Esophagus squamous epithelium (tissue), 5 donors: Measurements from ENCODE around the gene TCF19. TPM values are rescaled to one million over a fixed set of nuclear protein-coding genes. Genes with fewer than 3 reads are reported as not detected.

Source experiments
- DNase-seq: peaks from one replicate; lab custom pipeline; 2025; lab: John Stamatoyannopoulos, UW
- H3K27ac ChIP-seq, 4 donors: fragments of 200-600 bp; sonication (generic); one replicate each; pipeline ENCODE4 v1.5.1; 2016 to 2019; ENCODE audit warnings: mild to moderate bottlenecking in 1 of 4
- H3K27me3 ChIP-seq, 4 donors: fragments of 200-600 bp; sonication (generic); 1 replicate in 3 of 4; 2 replicates in 1 of 4; pipeline versions ENCODE4 v1.5.1 to v1.6.0; 2017 to 2021; ENCODE audit warnings: antibody characterized with exemption in 1 of 4
- H3K36me3 ChIP-seq, 3 donors: fragments of 200-600 bp; sonication (generic); one replicate each; pipeline ENCODE4 v1.5.1; 2016 to 2019
- H3K4me1 ChIP-seq, 3 donors: fragments of 200-600 bp; sonication (generic); one replicate each; pipeline ENCODE4 v1.5.1; 2017 to 2019
- H3K4me3 ChIP-seq, 4 donors: fragments of 200-600 bp; sonication (generic); 1 replicate in 3 of 4; 2 replicates in 1 of 4; pipeline ENCODE4 v1.5.1; 2016 to 2019; ENCODE audit warnings: mild to moderate bottlenecking in 2 of 4, moderate library complexity in 1 of 4
- H3K9me3 ChIP-seq, 3 donors: fragments of 200-600 bp; sonication (generic); one replicate each; pipeline ENCODE4 v1.5.1; 2016 to 2019
- CTCF ChIP-seq, 6 experiments: fragments of 450-650 bp in 4 of 6; fragments of 200-600 bp in 2 of 6; sonication (generic) in 2 of 6; IDR thresholded peaks; one replicate each; pipeline ENCODE4 v1.5.1; 2016 to 2019; ENCODE audit warnings: antibody characterized with exemption in 6 of 6, mild to moderate bottlenecking in 4 of 6, moderate library complexity in 4 of 6
- POLR2A ChIP-seq, 4 donors: fragments of 450-650 bp; IDR thresholded peaks; one replicate each; pipeline ENCODE4 v1.6.1; 2017; ENCODE audit warnings: antibody characterized with exemption in 4 of 4, mild to moderate bottlenecking in 4 of 4, moderate library complexity in 3 of 4
- WGBS, 2 donors: methylation state at CpG; one replicate each; pipeline ENCODE4 v1.1.5; 2018; 5-methylcytosine and 5-hydroxymethylcytosine counted together
- intact Hi-C: fragments of 100-400 bp; cut with DNase I; formaldehyde crosslinking; loops from one replicate; pipeline ENCODE4 v1.15.0; 2022
- total RNA-seq, 4 donors: library from RNA; depleted of rRNA; stranded (reverse); fragments of >200 nt; gene quantifications; one replicate each; pipeline ENCODE4 v1.1.0, GENCODE V29; 2016
- donor health status: DM: yes; HTN: yes; CAD: no.

Gene TCF19
- total RNA-seq, 4 donors from 2014 or later: 12.2 to 17.2 (median 16.6) TPM

DNA sequence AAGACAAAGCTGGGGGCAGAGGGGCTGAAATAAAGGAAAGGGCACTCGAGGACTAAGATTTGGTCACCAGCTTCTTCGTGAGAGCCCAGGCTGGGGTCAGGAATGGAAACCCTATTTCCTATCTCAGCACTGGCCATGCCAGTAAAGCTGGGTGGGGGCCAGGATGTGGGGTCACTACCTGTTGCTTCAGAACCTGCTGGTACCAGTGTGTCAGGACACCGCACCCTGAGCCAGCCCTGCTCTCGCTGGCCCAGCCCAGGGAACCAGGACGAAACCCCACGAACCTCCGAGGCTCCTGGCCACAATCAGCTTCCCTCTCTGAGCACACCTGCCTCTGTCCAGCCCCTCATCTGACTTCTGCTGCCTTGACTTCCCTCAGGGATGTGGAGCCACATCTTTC is 40.2 kb upstream of the TCF19 start:
- no peak for DNase-seq
- WGBS, 2 donors: 76 to 78% methylated on average over 7 of the region's 7 CpGs
- Histone ChIP-seq H3K4me3 (no peak overlapping the region), H3K27ac (no peak overlapping the region), H3K36me3 (no peaks in the 10 kb centered on the region), H3K4me1 (peaks cover 12 to 63% (median 28%) of the 10 kb centered on the region in 3 donors), H3K9me3 (no peaks in the 10 kb centered on the region), H3K27me3 (no peaks in the 10 kb centered on the region)
- TF ChIP-seq CTCF (IDR thresholded peaks at IDR 0.05): no peak
- no peak for TF ChIP-seq POLR2A (IDR thresholded peaks at IDR 0.05)
- intact Hi-C loops: no loop called here

- Histone ChIP-seq H3K4me3 (no peak within 1 kb of the TSS), H3K9me3 (no peaks in the 10 kb centered on the region), H3K27ac (no peak within 1 kb of the TSS), H3K36me3 (no peaks in the 10 kb centered on the region), H3K27me3 (no peaks in the 10 kb centered on the region), H3K4me1 (peaks cover 4 to 64% (median 21%) of the 10 kb centered on the region in 3 donors)
- TF ChIP-seq POLR2A (IDR thresholded peaks at IDR 0.05): no peak
- no peak for TF ChIP-seq CTCF (IDR thresholded peaks at IDR 0.05)
- DNase-seq: no peak
- 76 to 81% methylated on average over 19 to 20 of the region's 26 CpGs for WGBS, 2 donors
- intact Hi-C loops: no loop called here
Observed at GRCh38 chr6:31120151-31120915, 38.1 kb upstream of the TCF19 start, which contains the start of gene CDSN. CDSN (minus strand) TSS chr6:31120446; CDS start chr6:31120419, 27 bp downstream.

- Histone ChIP-seq H3K9me3 (no peaks in the 10 kb centered on the region), H3K4me3 (no peak overlapping the region), H3K4me1 (peaks cover 4 to 64% (median 19%) of the 10 kb centered on the region in 3 donors), H3K27me3 (no peaks in the 10 kb centered on the region), H3K36me3 (no peaks in the 10 kb centered on the region), H3K27ac (no peak overlapping the region)
- intact Hi-C loops: no loop called here
- WGBS, 2 donors: 83 to 92% methylated on average over 4 to 5 of the region's 12 CpGs
- DNase-seq: no peak
- TF ChIP-seq POLR2A (IDR thresholded peaks at IDR 0.05) (no peak), CTCF (IDR thresholded peaks at IDR 0.05) (no peak)
Observed at GRCh38 chr6:31121131-31121790, 37.1 kb upstream of the TCF19 start.

- peaks cover 4 to 61% (median 23%) of the 10 kb centered on the region in 3 donors for H3K4me1 ChIP-seq
- peak overlapping the region in 1 of 4 donors; percentile 22 for H3K27ac ChIP-seq
- no peak overlapping the region for H3K4me3 ChIP-seq
- no peak for DNase-seq
- intact Hi-C loops: no loop called here
- H3K27me3 ChIP-seq: no peaks in the 10 kb centered on the region
- 33 to 53% methylated on average over 14 to 16 of the region's 16 CpGs for WGBS, 2 donors
- H3K36me3 ChIP-seq: no peaks in the 10 kb centered on the region
- TF ChIP-seq CTCF (IDR thresholded peaks at IDR 0.05): no peak
- TF ChIP-seq POLR2A (IDR thresholded peaks at IDR 0.05): no peak
- no peaks in the 10 kb centered on the region for H3K9me3 ChIP-seq
Observed at GRCh38 chr6:31122791-31123706, 35.3 kb upstream of the TCF19 start.
